Measurements from ENCODE around the gene AFF1.
"Not testable (repeated sequence)": the region's sequence is repeated elsewhere in the genome, so short reads cannot be mapped to it uniquely, and the experiment has no call there.

Gene AFF1

DNA sequence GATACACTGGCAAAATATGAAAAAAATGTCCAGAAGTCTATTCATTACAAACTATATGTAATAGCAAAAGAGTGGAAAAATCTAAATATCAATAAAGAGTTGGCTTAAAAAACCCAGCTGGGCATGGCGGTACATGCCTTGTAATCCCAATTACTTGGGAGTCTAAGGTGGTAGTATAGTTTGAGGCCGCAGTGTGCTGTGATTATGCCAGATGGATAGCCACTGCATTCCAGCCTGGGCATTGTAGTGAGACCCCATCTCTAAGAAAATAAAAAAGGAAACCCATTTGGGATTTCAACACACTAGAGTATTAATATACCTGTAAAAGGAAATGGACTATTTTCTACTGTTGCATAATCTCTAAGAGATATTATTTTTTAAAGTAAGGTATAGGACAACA is 45.4 kb downstream of the AFF1 start:
- no peak for DNase-seq (ENCODE audit: low read depth)

- no peak for DNase-seq (ENCODE audit: low read depth)
These were observed 47.0 kb downstream of the AFF1 start for GRCh38 chr4:86981789-86982188.

DNA sequence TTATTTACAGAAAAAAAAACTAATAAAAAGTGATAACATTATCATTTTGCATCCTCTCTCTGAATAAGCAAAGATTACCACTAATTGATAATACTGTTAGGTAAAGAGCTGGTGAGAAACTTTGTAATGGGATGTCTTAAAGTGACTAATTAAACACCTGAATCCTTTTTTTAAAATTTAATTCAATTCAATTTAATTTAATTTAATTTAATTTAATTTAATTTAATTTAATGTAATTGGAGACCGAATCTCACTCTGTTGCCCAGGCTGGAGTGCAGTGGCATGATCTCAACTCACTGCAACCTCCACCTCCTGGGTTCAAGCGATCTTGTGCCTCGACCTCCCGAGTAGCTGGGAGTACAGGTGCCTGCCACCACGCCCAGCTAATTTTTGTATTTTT is 51.0 kb downstream of the AFF1 start:
- not testable (repeated sequence) for DNase-seq (ENCODE audit: low read depth)

DNA sequence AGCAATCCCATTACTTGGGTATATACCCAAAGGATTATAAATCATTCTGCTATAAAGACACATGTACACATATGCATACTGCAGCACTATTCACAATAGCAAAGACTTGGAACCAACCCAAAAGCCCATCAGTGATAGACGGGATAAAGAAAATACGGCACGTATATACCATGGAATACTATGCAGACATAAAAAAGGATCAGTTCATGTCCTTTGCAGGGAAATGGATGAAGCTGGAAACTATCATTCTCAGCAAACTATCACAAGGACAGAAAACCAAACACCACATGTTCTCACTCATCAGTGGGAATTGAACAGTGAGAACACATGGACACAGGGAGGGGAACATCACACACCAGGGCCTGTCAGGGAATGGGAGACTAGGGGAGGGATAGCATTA is 54.8 kb downstream of the AFF1 start:
- DNase-seq (ENCODE audit: low read depth) = not testable (repeated sequence)

DNA sequence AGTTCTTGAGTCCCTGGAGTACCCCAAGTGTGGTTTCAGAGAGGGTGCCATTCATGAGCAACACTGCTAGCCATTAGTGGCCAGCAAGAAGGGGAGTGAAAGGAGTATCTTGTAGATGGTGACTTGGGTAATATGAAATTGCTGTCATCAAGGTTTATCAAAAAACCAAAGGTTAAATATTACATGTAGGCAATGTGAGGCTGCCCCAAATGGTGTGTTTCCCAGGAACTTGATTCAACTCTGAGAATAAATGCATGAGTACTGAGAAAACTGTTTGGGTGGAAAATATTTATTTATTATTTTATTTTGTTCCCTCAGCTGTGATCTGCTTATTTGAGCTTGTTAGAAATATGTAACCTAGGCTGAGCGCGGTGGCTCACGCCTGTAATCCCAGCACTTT is 55.7 kb downstream of the AFF1 start:
- DNase-seq (ENCODE audit: low read depth) = no peak

- DNase-seq (ENCODE audit: low read depth) = no peak
These were observed 57.2 kb downstream of the AFF1 start for GRCh38 chr4:86991994-86992393.

DNA sequence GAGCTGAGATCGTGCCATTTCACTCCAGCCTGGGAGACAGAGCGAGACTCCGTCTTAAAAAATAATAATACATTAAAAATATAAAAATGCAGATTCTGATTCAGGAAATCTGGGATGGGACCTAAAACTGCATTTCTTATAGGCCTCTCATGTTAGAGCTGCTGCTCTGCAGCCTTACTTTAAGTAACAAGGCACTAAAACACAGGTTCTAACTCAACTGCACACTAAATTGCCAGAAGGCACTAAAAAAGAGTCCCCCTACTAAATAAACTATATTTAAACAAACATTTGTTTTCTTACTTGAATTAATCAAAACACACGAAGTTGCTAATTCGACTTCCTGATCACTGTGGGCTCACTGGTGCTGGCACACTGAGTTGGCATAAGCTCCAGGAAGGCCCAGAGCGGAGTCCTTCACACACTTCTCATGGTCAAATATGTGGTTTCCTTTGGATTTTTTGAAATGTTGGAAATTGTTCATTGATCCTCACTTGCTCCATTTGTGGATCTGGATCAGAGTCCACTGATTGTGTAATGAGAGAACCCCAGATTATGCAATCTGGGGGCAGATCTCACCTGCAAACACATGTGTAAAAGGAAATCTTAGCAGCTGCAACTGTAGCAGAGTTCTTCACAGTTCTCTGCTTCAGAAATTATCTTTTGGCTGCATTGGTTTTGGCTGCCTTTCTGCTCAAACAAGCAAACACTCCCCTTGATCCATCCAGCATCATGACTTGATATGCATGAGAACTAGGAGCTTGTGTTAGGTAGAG is 59.3 kb downstream of the AFF1 start:
- DNase-seq (ENCODE audit: low read depth) = no peak

- no peak for DNase-seq (ENCODE audit: low read depth)
These were observed 59.9 kb downstream of the AFF1 start for GRCh38 chr4:86994686-86995085.

DNA sequence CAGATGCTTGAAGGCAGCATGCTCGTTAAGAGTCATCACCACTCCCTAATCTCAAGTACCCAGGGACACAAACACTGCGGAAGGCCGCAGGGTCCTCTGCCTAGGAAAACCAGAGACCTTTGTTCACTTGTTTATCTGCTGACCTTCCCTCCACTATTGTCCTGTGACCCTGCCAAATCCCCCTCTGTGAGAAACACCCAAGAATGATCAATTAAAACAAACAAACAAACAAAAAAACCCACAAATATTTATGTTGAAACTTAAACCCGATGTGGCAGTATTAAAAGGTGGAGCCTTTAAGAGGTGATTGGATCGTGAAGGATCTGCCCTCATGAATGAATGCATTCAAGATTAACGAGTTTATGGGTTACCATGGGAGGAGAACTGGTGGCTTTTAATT is 61.7 kb downstream of the AFF1 start:
- DNase-seq (ENCODE audit: low read depth) = not testable (repeated sequence)

GRCh38 chr4:86999136-86999643 is 64.4 kb downstream of the AFF1 start:
- DNase-seq (ENCODE audit: low read depth) = no peak

GRCh38 chr4:87002682-87003043 is 67.9 kb downstream of the AFF1 start:
- no peak for DNase-seq (ENCODE audit: low read depth)

GRCh38 chr4:87003266-87003665 is 68.5 kb downstream of the AFF1 start:
- no peak for DNase-seq (ENCODE audit: low read depth)

DNA sequence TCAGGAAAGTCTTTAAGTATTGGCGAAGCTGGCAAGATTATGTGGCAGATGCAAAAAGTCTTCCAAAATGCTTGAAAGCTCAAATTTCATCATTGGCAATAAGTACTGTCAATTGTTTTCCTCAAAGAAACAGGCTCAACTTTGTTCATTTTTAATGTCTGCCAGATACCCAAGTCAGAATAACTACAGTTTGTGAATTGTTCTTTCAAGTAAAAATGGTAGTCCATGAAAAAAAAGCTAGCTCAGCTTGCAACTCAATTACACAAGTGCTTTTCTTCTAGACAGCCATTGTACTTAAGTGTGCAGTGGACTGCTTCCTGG is 70.5 kb downstream of the AFF1 start:
- DNase-seq (ENCODE audit: low read depth) = no peak

GRCh38 chr4:87005690-87006425 is 71.0 kb downstream of the AFF1 start:
- DNase-seq (ENCODE audit: low read depth) = no peak

DNA sequence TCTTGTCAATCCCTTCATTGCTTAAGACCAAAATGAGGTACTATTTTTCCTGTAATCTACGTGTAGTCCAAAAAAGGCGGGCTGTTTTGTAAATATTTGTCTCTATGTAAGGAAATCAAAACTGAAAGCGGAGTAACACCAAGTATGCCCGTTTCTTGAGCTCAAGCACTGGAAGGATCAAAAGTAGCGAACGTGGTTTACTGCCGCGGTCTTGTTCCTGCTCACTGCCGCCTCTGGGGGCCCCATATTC is 71.5 kb downstream of the AFF1 start:
- DNase-seq (ENCODE audit: low read depth) = no peak

DNA sequence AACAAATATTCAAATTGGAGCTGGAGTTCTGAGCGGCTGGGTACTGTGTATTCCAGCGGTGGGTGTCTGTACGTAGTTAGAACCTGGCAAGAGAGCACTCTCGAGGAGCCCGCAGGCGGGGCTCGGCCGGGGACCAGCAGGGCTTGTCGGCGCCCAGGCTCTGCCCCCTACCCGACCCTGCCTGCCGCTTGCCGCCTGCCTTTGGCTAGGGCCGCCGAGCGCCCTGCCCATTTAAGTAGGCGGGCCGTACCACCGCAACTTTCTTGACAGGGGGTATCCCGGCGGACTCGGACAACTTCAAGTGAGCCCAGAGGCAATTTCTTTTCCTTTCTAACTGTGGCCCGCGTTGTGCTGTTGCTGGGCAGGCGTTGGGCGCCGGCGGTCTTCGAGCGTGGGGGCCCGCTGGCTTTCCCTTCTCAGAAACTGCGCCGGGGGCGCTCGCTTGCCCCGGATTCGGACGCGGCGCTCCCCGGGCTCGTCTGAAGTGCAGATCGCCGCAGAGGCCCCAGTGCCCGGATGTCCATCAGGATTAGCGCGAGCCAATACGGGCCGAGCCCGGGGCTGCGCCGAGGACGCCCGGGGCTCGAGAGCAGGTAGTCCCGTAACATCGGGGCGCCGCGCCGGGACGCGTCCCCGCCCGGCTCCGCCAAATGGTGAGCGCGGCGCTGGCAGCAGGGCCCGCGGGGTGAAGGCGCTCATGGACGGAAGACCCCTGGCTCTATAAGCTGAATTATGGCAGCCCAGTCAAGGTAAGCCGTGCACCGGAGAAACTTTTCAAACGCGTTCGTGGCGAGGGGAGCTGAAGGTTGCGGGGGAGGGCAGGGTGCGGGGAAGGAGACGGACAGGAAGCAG is 72.1 kb downstream of the AFF1 start:
- DNase-seq (ENCODE audit: low read depth) = peak; percentile 81

DNA sequence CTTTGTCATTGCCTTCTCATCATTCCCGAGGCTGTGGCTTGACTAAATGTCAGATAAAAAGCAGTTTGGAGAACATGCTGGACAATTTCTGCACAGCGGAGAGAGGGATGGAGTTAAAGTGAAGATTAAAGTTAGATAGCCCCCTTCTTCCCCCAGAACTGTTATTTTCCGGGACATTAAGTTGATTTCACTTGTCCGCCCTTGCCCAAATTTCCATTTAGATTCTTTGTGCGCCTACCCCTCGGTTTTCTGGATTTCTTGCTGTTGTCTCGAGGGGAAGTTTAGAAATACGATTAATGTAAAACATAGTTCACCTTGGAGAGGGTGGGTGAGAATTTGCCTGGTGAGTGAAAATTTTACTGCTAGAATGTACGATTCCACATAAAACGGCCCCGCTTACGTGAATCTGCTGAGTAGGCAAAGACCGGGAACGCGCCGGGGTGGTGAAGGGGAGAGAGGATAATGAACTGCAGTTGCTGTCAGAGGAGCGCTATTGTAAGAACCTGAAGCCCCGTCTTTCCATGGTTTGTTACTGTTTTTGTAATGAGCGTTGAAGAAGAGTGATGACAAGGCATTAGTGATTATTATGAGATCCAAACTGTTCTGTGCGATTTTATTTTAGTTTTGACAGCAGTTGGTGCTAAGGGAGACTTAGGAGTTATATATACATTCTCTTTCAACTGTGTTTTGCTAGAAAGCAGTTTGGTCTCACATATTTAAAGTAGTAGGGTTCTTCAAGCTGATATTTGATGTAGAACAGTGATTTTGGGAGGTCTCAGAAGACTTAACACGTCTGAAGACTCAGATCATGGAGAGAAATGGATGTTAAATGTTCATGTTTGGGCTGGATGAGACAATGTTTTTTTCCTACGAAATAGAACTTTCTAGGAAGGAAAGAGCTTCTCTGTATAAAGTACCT is 73.0 kb downstream of the AFF1 start:
- DNase-seq (ENCODE audit: low read depth) = peak; percentile 6

GRCh38 chr4:87009095-87009648 is 74.4 kb downstream of the AFF1 start:
- no peak for DNase-seq (ENCODE audit: low read depth)

DNA sequence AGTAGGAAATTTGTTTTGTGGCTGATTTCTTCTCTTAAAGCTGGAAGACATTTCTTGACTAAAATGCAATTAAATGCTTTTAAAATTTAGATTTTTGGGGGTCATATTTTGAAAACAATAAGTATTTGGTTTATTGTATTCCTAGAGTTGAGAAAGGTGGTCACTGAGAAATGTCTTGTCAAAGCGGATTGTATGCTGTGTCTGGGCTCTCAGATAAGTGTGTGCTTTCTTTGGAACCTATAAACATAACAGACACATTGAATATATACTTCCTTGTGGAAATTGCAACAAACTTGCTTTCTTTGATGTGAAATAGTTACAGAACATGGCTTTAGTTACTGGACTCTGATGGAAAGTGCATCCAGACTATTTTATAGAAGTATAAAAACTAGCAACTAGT is 75.4 kb downstream of the AFF1 start:
- DNase-seq (ENCODE audit: low read depth) = no peak

DNA sequence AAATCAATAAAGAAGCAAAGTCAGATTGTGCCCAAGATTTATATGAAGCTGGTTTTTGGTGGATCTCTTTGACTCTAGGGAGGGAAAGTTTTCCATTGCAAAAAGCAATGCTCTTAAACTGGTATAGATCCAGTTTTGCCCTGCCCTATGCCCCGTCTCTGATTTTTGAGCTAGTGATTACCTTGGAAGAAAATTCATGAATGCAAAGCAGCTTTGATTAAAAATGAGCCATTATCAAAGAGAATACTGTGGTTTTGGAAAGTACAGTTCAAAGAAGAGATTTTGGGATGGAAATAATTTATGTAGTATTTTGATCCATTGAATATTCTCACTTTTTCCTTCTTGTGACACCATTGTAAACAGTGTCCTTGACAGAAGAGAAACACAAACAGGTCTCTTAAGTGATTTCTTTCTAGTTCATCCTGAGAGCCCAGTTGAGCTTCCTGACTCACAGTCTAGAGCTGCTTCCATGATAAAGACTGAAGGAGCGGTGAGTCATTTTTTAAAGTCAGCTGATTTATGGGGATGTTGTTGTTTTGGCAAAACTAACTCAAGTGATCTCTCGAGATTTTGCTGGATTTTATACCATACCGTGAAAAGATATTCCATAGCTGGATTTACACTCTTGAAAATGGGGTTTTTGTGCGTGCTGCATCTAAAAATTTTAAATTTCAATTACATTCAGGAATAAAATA is 76.7 kb downstream of the AFF1 start:
- no peak for DNase-seq (ENCODE audit: low read depth)
